Suprapubic skin (tissue), 4 donors: ENCODE data around the gene LGALS9. TPM values are rescaled to one million over a fixed set of nuclear protein-coding genes. Genes with fewer than 3 reads are reported as not detected.

Experiments used
- DNase-seq, 2 donors: peaks; one replicate each; pipeline ENCODE4 v3.0.0-alpha.2; 2019; ENCODE audit warnings: low spot score in 2 of 2
- H3K27ac ChIP-seq: fragments of 200-600 bp; sonication (generic); one replicate; pipeline ENCODE4 v1.5.1; 2019
- H3K27me3 ChIP-seq: fragments of 200-600 bp; sonication (generic); one replicate; pipeline ENCODE4 v1.5.1; 2019
- H3K36me3 ChIP-seq: fragments of 200-600 bp; sonication (generic); one replicate; pipeline ENCODE4 v1.5.1; 2019
- H3K4me1 ChIP-seq: fragments of 200-600 bp; sonication (generic); one replicate; pipeline ENCODE4 v1.5.1; 2019
- H3K4me3 ChIP-seq: fragments of 200-600 bp; sonication (generic); one replicate; pipeline ENCODE4 v1.5.1; 2019; ENCODE audit warnings: mild to moderate bottlenecking
- H3K9me3 ChIP-seq: fragments of 200-600 bp; sonication (generic); one replicate; pipeline ENCODE4 v1.5.1; 2019
- EP300 ChIP-seq: sonication (generic); formaldehyde crosslinking; IDR thresholded peaks from one replicate; pipeline ENCODE4 v1.6.1; 2017; ENCODE audit warnings: antibody characterized with exemption
- POLR2A ChIP-seq, 2 donors: fragments of 450-650 bp; IDR thresholded peaks; one replicate each; pipeline ENCODE4 v1.6.1; 2017; ENCODE audit warnings: antibody characterized with exemption in 2 of 2, mild to moderate bottlenecking in 2 of 2, moderate library complexity in 2 of 2
- POLR2AphosphoS5 ChIP-seq, 3 donors: sonication (generic); formaldehyde crosslinking; IDR thresholded peaks; one replicate each; pipeline ENCODE4 v1.6.1; 2017; ENCODE audit warnings: antibody characterized with exemption in 3 of 3
- WGBS: methylation state at CpG from one replicate; pipeline ENCODE4 v1.1.5; 2018; 5-methylcytosine and 5-hydroxymethylcytosine counted together
- total RNA-seq, 4 donors: library from RNA; depleted of rRNA; stranded (reverse); fragments of >200 nt; gene quantifications; one replicate each; pipeline ENCODE4 v1.1.0, GENCODE V29; 2016
- TF ChIP-seq, protein P1 (sequence below), 2 donors: fragments of 200-600 bp in 1 of 2; fragments of 450-650 bp in 1 of 2; sonication (generic) in 1 of 2; IDR thresholded peaks; one replicate each; pipeline ENCODE4 v1.5.1; 2016 to 2019; ENCODE audit warnings: antibody characterized with exemption in 2 of 2, mild to moderate bottlenecking in 1 of 2, moderate library complexity in 1 of 2

The LGALS9 gene
- total RNA-seq, 4 donors from 2014 or later = 9.5 to 10.6 (median 10.1) TPM

DNA sequence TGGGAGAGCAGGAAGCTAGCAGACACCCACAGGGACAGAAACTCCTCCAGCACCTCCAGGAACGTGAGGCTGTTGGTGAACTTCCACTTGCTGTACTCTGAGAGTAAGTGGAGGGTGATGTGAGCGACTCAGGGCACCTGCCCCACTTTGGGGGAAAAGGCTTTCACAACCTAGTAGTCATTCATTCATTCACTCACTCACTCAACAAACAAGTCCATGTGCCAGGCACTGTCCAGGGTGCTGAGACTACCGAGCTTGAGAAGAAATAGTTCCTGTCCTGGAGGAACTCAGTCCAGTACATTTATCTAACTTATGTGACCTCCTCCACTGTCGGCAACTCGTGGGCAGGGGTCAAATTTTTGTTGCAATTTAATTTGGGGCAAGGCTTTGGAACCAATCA lies 26.6 kb downstream of the LGALS9 start:
- 56% methylated on average over 5 of the region's 5 CpGs for whole genome bisulfite sequencing
- no peak for TF ChIP-seq EP300
- no peak for TF ChIP-seq POLR2A (IDR thresholded peaks at IDR 0.05)
- TF ChIP-seq POLR2AphosphoS5 (IDR thresholded peaks at IDR 0.05) = no peak
- TF ChIP-seq, protein P1, sequence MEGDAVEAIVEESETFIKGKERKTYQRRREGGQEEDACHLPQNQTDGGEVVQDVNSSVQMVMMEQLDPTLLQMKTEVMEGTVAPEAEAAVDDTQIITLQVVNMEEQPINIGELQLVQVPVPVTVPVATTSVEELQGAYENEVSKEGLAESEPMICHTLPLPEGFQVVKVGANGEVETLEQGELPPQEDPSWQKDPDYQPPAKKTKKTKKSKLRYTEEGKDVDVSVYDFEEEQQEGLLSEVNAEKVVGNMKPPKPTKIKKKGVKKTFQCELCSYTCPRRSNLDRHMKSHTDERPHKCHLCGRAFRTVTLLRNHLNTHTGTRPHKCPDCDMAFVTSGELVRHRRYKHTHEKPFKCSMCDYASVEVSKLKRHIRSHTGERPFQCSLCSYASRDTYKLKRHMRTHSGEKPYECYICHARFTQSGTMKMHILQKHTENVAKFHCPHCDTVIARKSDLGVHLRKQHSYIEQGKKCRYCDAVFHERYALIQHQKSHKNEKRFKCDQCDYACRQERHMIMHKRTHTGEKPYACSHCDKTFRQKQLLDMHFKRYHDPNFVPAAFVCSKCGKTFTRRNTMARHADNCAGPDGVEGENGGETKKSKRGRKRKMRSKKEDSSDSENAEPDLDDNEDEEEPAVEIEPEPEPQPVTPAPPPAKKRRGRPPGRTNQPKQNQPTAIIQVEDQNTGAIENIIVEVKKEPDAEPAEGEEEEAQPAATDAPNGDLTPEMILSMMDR (IDR thresholded peaks at IDR 0.05) = no peak
- Histone ChIP-seq H3K27ac (no peak overlapping the region), H3K9me3 (no peaks in the 10 kb centered on the region), H3K27me3 (no peaks in the 10 kb centered on the region), H3K4me3 (no peak overlapping the region), H3K36me3 (no peaks in the 10 kb centered on the region), H3K4me1 (no peaks in the 10 kb centered on the region)
- no peak for DNase-seq

DNA sequence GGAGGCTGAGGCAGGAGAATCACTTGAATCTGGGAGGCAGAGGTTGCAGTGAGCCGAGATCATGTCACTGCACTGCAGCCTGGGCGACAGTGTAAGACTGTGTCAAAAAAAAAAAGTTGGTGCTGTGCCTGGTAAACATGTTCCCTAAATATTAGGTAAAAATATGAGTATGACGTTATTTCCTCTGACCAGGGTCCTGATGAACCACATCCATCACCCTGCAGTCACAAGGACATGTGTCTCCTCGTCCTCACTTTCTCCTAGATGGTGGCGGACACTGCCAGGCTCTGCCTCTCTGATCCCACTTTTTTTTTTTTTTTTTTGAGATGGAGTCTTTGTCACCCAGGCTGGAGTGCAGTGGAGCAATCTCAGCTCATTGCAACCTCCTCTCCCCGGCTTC lies 28.7 kb downstream of the LGALS9 start:
- H3K27me3 ChIP-seq = no peaks in the 10 kb centered on the region
- no peaks in the 10 kb centered on the region for H3K36me3 ChIP-seq
- 83% methylated on average over 6 of the region's 6 CpGs for WGBS
- TF ChIP-seq POLR2A (IDR thresholded peaks at IDR 0.05) (no peak), POLR2AphosphoS5 (IDR thresholded peaks at IDR 0.05) (no peak), EP300 (no peak)
- TF ChIP-seq, protein P1 (IDR thresholded peaks at IDR 0.05) = no peak
- DNase-seq = no peak
- H3K4me3 ChIP-seq = no peak overlapping the region
- no peaks in the 10 kb centered on the region for H3K9me3 ChIP-seq
- no peak overlapping the region for H3K27ac ChIP-seq
- H3K4me1 ChIP-seq = no peaks in the 10 kb centered on the region

DNA sequence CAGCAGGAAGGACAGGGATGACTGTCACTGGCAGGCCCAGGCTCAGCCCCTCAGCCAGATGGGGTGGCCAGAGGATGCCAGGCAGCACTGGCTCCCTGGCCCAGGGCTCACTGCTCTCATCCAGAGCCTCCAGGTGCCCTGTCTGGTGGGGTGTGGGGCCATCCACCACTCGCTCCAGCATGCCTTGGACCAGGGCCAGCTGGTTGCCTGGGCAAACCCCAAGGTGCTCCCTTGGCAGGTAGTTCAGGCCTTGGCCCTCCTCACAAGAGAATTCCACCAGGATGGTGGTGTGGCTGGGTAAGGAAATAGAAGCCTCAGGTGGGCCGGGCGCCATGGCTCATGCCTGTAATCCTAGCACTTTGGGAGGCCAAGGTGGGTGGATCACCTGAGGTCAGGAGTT lies 29.4 kb downstream of the LGALS9 start:
- no peaks in the 10 kb centered on the region for H3K4me1 ChIP-seq
- no peak for DNase-seq
- TF ChIP-seq POLR2A (IDR thresholded peaks at IDR 0.05) (no peak), POLR2AphosphoS5 (IDR thresholded peaks at IDR 0.05) (no peak), EP300 (no peak)
- TF ChIP-seq, protein P1 (IDR thresholded peaks at IDR 0.05) = no peak
- no peak overlapping the region for H3K4me3 ChIP-seq
- no peaks in the 10 kb centered on the region for H3K9me3 ChIP-seq
- H3K27ac ChIP-seq = no peak overlapping the region
- no peaks in the 10 kb centered on the region for H3K27me3 ChIP-seq
- 57% methylated on average over 3 of the region's 3 CpGs for WGBS
- H3K36me3 ChIP-seq = no peaks in the 10 kb centered on the region

DNA sequence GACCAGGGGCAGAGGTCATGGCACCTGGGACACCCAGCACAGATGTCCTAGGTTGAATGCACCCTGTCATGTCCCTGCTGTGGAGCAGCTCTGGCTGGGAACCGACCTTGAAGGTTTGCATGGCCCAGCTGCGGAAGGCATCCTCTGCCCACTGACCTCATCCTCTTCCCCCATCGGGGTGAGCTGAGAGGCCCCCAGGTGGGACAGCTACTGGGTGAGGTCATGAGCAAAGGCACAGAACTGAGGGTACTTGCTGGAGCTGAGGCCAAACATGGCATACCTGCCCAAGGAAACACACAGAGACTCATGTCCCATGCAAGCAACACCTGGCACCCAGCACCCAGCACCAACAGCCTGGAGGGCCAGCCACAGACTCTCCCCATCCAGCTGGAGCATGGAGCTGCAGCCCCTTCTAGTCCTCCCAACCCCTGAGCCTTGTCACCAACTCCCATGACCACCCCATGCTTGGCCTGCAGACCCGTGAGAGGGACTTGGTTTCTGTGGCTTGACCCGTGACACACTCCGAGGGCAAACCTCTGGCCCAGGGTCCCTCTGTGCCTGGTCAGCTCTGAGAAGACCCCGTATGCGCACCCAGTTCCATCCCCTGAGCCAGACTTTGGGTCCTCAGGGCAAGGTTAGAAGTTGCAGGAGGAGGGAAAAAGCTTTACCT lies 33.1 kb downstream of the LGALS9 start:
- H3K36me3 ChIP-seq = no peaks in the 10 kb centered on the region
- no peak for DNase-seq
- WGBS = 95% methylated on average over 7 of the region's 8 CpGs

DNA sequence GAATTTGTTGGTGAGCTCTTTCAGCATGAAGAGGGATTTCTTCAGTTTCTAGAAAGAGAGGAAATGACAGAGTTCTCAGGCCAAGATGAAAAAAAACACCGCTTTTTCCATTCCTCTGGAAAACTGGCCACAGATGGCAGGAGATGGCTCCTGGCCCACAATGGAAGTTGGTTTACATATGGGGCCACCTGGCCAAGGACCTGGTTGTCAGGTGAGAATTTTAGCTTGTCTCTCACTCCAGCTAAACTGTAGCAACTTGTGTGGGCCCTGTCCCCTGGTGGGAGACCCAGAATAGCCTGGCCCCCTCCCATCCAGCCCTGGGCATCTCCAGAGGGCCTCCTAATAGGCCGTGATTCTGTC lies 33.6 kb downstream of the LGALS9 start:
- Histone ChIP-seq H3K4me1 (no peaks in the 10 kb centered on the region), H3K27ac (no peak overlapping the region), H3K27me3 (no peaks in the 10 kb centered on the region), H3K4me3 (no peak overlapping the region), H3K9me3 (no peaks in the 10 kb centered on the region), H3K36me3 (no peaks in the 10 kb centered on the region)
- 89% methylated on average over 2 of the region's 2 CpGs for whole genome bisulfite sequencing
- TF ChIP-seq, protein P1 (IDR thresholded peaks at IDR 0.05) = no peak
- DNase-seq = no peak

More for the DNA sequence above, 33.1 kb downstream of the LGALS9 start:
- H3K4me1 ChIP-seq = no peaks in the 10 kb centered on the region
- TF ChIP-seq POLR2AphosphoS5 (IDR thresholded peaks at IDR 0.05) (no peak), POLR2A (IDR thresholded peaks at IDR 0.05) (no peak), EP300 (no peak)
- TF ChIP-seq, protein P1 (IDR thresholded peaks at IDR 0.05) = no peak
- H3K27me3 ChIP-seq = no peaks in the 10 kb centered on the region
- H3K27ac ChIP-seq = no peak overlapping the region
- H3K9me3 ChIP-seq = no peaks in the 10 kb centered on the region
- H3K4me3 ChIP-seq = no peak overlapping the region
